Prostate gland (tissue), 2 donors: ENCODE measurements around the gene CLECL1. TPM values are rescaled to one million over a fixed set of nuclear protein-coding genes. Genes with fewer than 3 reads are reported as not detected.
"Not testable (repeated sequence)": the region's sequence is repeated elsewhere in the genome, so short reads cannot be mapped to it uniquely, and the experiment has no call there.

Experiments used
- DNase-seq: peaks from one replicate; pipeline ENCODE4 v3.0.0-alpha.2; 2019; ENCODE audit warnings: low spot score
- H3K27ac ChIP-seq, 2 donors: fragments of 200-600 bp; sonication (generic); 2 replicates each; pipeline ENCODE4 v1.5.1; 2017 to 2019
- H3K27me3 ChIP-seq: fragments of 200-600 bp; sonication (generic); replicated peaks from 2 replicates; pipeline ENCODE4 v1.5.1; 2019; ENCODE audit not compliant: insufficient read depth
- H3K36me3 ChIP-seq, 2 donors: fragments of 200-600 bp; sonication (generic); 1 replicate in 1 of 2; 2 replicates in 1 of 2; pipeline versions ENCODE4 v1.5.1 to v1.8.1; 2017 to 2019
- H3K4me1 ChIP-seq: fragments of 200-600 bp; sonication (generic); replicated peaks from 2 replicates; pipeline ENCODE4 v1.5.1; 2019
- H3K4me3 ChIP-seq, 2 donors: fragments of 200-600 bp; sonication (generic); 2 replicates each; pipeline ENCODE4 v1.5.1; 2017 to 2019
- H3K9me3 ChIP-seq: fragments of 200-600 bp; sonication (generic); 2 replicates; pipeline ENCODE4 v1.5.1; 2017
- CTCF ChIP-seq, 4 experiments: fragments of 200-600 bp in 2 of 4; fragments of 450-650 bp in 2 of 4; sonication (generic) in 2 of 4; IDR thresholded peaks; 1 replicate in 3 of 4; 2 replicates in 1 of 4; pipeline ENCODE4 v1.5.1; 2016 to 2019; ENCODE audit warnings: antibody characterized with exemption in 4 of 4, mild to moderate bottlenecking in 2 of 4, moderate library complexity in 2 of 4
- POLR2A ChIP-seq: fragments of 450-650 bp; IDR thresholded peaks from one replicate; pipeline ENCODE4 v1.6.1; 2016; ENCODE audit warnings: antibody characterized with exemption, mild to moderate bottlenecking
- POLR2AphosphoS5 ChIP-seq: sonication (generic); formaldehyde crosslinking; IDR thresholded peaks from one replicate; pipeline ENCODE4 v1.6.1; 2017; ENCODE audit warnings: antibody characterized with exemption
- WGBS: methylation state at CpG from one replicate; pipeline ENCODE4 v1.1.5; 2018; 5-methylcytosine and 5-hydroxymethylcytosine counted together
- intact Hi-C: fragments of 100-400 bp; cut with DNase I; formaldehyde crosslinking; loops from one replicate; pipeline ENCODE4 v1.14.2; 2022
- total RNA-seq, 2 donors: library from RNA; depleted of rRNA; stranded (reverse); fragments of >200 nt; gene quantifications; one replicate each; pipeline ENCODE4 v1.1.0, GENCODE V29; 2016

The CLECL1 gene
- total RNA-seq, 2 donors from 2014 or later = not detected

GRCh38 chr12:9721394-9722092 is 11.4 kb downstream of the CLECL1 start:
- no peaks in the 10 kb centered on the region for H3K27me3 ChIP-seq
- TF ChIP-seq POLR2AphosphoS5 = no peak
- TF ChIP-seq POLR2A = no peak
- no peak for TF ChIP-seq CTCF (IDR thresholded peaks at IDR 0.05)
- DNase-seq = no peak
- no peak overlapping the region for H3K4me3 ChIP-seq
- H3K9me3 ChIP-seq = no peaks in the 10 kb centered on the region
- no peaks in the 10 kb centered on the region for H3K36me3 ChIP-seq
- intact Hi-C loops = no loop called here
- 50% methylated on average over 5 of the region's 5 CpGs for WGBS
- H3K4me1 ChIP-seq = no peaks in the 10 kb centered on the region
- H3K27ac ChIP-seq = no peak overlapping the region

- intact Hi-C loops = no loop called here
- no peak for DNase-seq
- no peaks in the 10 kb centered on the region for H3K4me1 ChIP-seq
- no peaks in the 10 kb centered on the region for H3K9me3 ChIP-seq
- no peak overlapping the region for H3K27ac ChIP-seq
- no peak overlapping the region for H3K4me3 ChIP-seq
- H3K27me3 ChIP-seq = no peaks in the 10 kb centered on the region
- 93% methylated on average over 1 of the region's 1 CpG for WGBS
- H3K36me3 ChIP-seq = no peaks in the 10 kb centered on the region
- TF ChIP-seq POLR2A (no peak), POLR2AphosphoS5 (no peak), CTCF (IDR thresholded peaks at IDR 0.05) (no peak)
Measured at GRCh38 chr12:9719790-9720189, 13.1 kb downstream of the CLECL1 start.

- H3K36me3 ChIP-seq = no peaks in the 10 kb centered on the region
- TF ChIP-seq POLR2A (no peak), POLR2AphosphoS5 (no peak), CTCF (IDR thresholded peaks at IDR 0.05) (no peak)
- intact Hi-C loops = no loop called here
- H3K9me3 ChIP-seq = no peaks in the 10 kb centered on the region
- 92% methylated on average over 7 of the region's 7 CpGs for WGBS
- H3K4me1 ChIP-seq = no peaks in the 10 kb centered on the region
- no peak for DNase-seq
- no peak overlapping the region for H3K4me3 ChIP-seq
- H3K27me3 ChIP-seq = no peaks in the 10 kb centered on the region
- no peak overlapping the region for H3K27ac ChIP-seq
Measured at GRCh38 chr12:9718968-9719367, 13.9 kb downstream of the CLECL1 start.

- TF ChIP-seq POLR2AphosphoS5 (no peak), CTCF (IDR thresholded peaks at IDR 0.05) (no peak), POLR2A (no peak)
- intact Hi-C loops = no loop called here
- H3K27me3 ChIP-seq = no peaks in the 10 kb centered on the region
- H3K4me3 ChIP-seq = no peak overlapping the region
- no peaks in the 10 kb centered on the region for H3K4me1 ChIP-seq
- H3K9me3 ChIP-seq = no peaks in the 10 kb centered on the region
- no peaks in the 10 kb centered on the region for H3K36me3 ChIP-seq
- H3K27ac ChIP-seq = no peak overlapping the region
- 86% methylated on average over 15 of the region's 15 CpGs for WGBS
- no peak for DNase-seq
Measured at GRCh38 chr12:9717070-9717925, 15.6 kb downstream of the CLECL1 start.

- H3K27ac ChIP-seq, DNase-seq, intact Hi-C loops: not testable (repeated sequence)
Measured at GRCh38 chr12:9713032-9713558, 19.8 kb downstream of the CLECL1 start.

More at GRCh38 chr12:9713032-9713558, 19.8 kb downstream of the CLECL1 start:
- H3K27me3 ChIP-seq, H3K4me1 ChIP-seq, H3K36me3 ChIP-seq, H3K4me3 ChIP-seq, H3K9me3 ChIP-seq: not testable (repeated sequence)
- WGBS = 80% methylated on average over 6 of the region's 6 CpGs
